Right ventricle myocardium inferior (tissue), 1 donor: ENCODE results near the gene JAKMIP2. TPM values are rescaled to one million over a fixed set of nuclear protein-coding genes. Genes with fewer than 3 reads are reported as not detected.

ENCODE experiments used
- ATAC-seq: fragments of 200-7000 bp; cut with Tn5 transposase; one replicate; pipeline ENCODE4 v1.9.1; 2020; ENCODE audit warnings: mild to moderate bottlenecking, moderate library complexity
- DNase-seq: peaks from one replicate; pipeline ENCODE4 v3.0.0; 2021; ENCODE audit errors: missing footprints
- intact Hi-C: fragments of 100-400 bp; cut with DNase I; formaldehyde crosslinking; loops from one replicate; pipeline ENCODE4 v1.11.0; 2022
- total RNA-seq: library from RNA; stranded (reverse); fragmentation: NEBNext Ultra II Directional; extraction: Animal tissue kit (Norgen Biotek cat#: 25700); gene quantifications from one replicate; pipeline ENCODE4 v1.2.1, GENCODE V29; 2021
- donor health status: DM: no; HTN: yes; CAD: no; lungs with severe emphysema.

Gene JAKMIP2
- total RNA-seq, 1 donor from 2014 or later: 0.16 TPM

DNA sequence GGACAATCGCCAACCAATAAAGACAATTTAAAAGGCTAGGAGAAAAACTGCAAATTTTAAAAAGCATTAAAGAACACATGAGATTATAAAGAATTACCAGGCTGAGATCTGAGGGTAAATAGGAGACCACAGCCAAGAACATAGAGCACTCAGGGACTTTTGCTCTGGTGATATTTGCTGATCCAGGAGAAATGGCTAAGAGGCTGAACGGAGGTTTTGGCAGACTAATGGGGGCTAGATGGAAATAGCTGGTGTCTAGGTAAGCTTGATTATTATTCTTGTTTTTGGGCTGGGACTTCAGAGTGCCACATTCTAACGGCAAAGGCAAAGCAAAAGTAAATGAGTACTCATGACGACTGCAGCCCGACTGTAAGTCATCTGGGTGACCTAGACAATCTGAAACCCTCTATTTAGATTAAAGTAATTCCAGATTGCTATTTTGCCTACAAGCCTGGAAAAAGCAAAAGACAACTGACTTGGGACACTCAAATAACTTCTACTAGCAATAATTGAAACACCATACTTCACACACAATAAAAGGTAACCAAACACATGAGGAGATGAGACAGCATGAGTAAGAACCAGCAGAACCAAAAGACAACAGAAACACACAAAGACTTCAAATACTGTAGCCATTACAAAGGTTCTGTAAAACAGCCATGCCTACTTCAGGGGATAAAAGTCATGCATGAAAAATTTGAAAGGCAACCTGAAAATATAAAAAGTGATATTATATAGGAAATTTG, 68.8 kb downstream of the JAKMIP2 start:
- DNase-seq (no peak), ATAC-seq (no peak)
- intact Hi-C loops: no loop called here

DNA sequence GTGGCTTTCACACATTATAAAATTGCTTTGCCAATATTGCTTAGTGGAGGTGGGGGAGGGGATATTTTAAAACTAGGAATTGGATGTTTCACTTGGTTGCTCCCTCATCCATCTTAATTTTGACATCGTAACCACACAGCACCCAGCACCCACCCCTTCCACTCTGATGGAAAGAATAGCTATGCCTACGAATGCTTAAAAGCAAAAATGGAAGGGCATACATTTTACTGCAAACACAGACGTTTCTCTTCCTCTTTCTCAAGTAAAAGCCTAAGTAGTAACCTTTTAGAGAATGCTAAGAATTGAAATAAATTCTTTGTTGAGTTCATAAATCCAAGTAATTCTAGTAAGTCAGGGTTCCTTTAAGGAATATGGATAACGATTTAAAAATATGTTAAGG, 69.9 kb downstream of the JAKMIP2 start:
- ATAC-seq: no peak
- intact Hi-C loops: no loop called here
- no peak for DNase-seq

GRCh38 chr5:147712019-147712418, 70.5 kb downstream of the JAKMIP2 start:
- no peak for DNase-seq
- no peak for ATAC-seq
- intact Hi-C loops: no loop called here

DNA sequence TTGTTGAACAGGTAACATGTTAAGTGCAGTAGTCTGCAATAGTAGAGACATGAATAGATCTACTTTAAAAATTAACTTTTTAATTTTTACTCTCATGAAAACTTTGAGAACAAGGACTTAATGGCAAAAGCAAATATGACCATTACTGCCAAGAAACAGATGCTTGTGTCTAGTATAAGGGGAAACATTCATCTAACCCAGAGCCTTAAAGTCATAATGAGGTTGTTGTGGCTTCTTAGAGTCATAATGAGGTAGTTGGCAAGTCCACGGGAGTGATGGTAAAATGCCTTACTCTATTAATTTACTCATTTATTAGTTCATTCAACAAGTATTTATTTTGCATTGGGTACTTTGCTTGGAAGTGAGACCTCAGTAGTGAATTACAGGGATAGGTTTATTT, 71.5 kb downstream of the JAKMIP2 start:
- intact Hi-C loops: no loop called here
- ATAC-seq: no peak
- DNase-seq: no peak

GRCh38 chr5:147708708-147709107, 73.8 kb downstream of the JAKMIP2 start:
- ATAC-seq (no peak), DNase-seq (no peak)
- intact Hi-C loops: no loop called here

GRCh38 chr5:147704544-147704943, 78.0 kb downstream of the JAKMIP2 start:
- intact Hi-C loops: no loop called here
- DNase-seq: no peak
- no peak for ATAC-seq

GRCh38 chr5:147701468-147701867, 81.1 kb downstream of the JAKMIP2 start:
- intact Hi-C loops: no loop called here
- ATAC-seq (no peak), DNase-seq (no peak)

DNA sequence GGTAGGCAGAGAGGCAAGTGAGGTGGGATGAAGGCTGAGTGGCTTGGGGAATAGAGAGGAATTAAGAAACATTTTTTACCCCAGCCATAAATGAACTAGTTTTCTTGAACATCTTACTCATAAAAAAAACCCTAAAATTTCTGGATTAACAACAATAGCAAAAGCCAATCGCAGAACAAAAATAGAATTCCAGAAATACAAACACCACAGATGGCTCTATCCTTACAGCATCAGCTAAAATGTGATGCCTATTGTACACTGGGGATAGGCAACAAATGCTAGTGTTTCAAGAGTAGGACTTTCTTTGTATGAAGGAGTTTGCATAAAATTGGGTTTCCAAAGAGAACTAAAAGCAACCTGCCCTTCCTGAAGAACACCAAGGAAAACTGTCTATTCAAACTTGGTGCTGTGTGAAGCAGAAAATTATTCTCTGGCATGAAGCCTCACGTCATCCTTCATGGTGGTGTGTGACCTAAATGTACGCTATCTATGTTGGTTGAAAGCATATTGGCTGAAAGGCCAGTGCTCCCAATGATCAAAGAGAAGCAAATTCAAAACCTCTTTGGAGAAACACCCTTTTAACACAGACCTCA, 82.9 kb downstream of the JAKMIP2 start:
- no peak for ATAC-seq
- intact Hi-C loops: no loop called here
- DNase-seq: no peak

GRCh38 chr5:147697380-147697779, 85.1 kb downstream of the JAKMIP2 start:
- intact Hi-C loops: no loop called here
- DNase-seq (no peak), ATAC-seq (no peak)

DNA sequence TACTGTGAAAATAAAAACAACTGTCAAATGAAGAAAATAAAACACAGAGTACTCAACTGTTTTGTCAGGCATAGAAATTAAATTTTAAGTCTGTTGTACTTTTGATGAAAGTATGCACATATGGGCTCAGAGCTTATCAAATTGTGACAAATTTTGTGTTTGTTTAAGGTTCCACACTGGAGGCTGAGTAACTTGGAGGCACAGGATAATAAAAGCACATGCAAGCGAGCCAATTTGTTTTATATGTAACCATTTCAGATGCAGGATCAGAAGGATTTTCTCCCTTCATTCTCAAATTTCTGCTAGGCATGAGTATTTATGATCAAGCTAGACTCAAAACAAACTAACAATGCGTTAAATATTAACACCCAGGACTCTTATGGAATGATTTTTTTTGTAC, 87.8 kb downstream of the JAKMIP2 start:
- ATAC-seq: no peak
- no peak for DNase-seq
- intact Hi-C loops: no loop called here

DNA sequence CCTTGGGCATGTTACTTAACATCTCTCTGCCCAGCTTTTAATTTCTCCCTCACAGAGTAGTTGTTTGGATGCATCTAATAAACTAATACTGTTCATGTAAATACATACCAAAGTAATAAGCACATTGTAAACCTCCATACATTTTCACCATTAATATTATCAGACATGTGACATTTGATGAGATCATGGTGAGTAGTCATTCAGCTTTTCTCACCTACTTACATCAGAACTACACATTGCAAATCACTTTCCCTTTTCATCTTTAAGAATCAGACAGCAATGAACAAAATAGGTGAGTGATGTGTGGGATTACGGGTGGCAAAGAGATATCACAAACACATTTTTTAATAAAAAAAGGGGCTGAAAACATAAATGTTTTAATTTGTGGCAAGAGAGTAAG, 89.3 kb downstream of the JAKMIP2 start:
- ATAC-seq: no peak
- DNase-seq: no peak
- intact Hi-C loops: no loop called here

DNA sequence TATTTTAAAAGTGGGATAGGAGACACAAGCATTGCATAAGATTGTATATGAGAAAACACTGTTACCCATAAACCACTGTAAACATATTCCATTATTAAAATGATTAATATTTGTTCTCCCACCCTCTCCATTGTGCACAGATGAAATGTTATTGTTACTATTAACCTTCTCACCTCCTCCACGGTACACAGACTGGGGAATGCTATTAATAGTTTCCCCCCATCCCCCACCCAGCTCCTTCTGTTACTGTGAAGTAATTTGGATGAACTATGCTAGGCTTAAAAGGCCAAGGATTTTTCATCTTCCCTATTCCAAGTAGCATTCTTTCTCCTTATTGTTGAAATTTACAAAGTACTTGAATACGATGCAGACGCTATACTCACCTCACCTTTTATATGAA, 91.4 kb downstream of the JAKMIP2 start:
- DNase-seq (no peak), ATAC-seq (no peak)
- intact Hi-C loops: no loop called here

DNA sequence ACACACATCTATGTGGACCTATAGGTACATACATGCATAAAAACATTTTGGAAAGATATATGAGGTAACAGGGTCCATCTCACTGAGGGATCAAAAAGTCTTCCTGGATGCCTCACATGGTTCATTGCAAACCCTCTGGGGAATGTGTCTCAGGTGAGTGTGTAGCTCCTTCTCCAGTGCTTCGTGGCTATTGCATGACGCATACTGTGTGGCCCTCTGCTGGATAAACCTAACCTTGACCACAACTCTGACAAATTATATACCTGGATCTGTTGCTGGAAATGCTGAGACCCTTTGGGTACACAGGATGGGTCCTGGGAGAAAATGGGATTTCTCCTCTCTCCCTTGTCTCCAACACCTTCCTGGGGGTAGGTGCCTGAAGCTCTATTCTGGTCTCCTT, 91.9 kb downstream of the JAKMIP2 start:
- no peak for ATAC-seq
- no peak for DNase-seq
- intact Hi-C loops: no loop called here

- ATAC-seq: no peak
- intact Hi-C loops: no loop called here
These were observed 93.1 kb downstream of the JAKMIP2 start for GRCh38 chr5:147689426-147689825.

DNA sequence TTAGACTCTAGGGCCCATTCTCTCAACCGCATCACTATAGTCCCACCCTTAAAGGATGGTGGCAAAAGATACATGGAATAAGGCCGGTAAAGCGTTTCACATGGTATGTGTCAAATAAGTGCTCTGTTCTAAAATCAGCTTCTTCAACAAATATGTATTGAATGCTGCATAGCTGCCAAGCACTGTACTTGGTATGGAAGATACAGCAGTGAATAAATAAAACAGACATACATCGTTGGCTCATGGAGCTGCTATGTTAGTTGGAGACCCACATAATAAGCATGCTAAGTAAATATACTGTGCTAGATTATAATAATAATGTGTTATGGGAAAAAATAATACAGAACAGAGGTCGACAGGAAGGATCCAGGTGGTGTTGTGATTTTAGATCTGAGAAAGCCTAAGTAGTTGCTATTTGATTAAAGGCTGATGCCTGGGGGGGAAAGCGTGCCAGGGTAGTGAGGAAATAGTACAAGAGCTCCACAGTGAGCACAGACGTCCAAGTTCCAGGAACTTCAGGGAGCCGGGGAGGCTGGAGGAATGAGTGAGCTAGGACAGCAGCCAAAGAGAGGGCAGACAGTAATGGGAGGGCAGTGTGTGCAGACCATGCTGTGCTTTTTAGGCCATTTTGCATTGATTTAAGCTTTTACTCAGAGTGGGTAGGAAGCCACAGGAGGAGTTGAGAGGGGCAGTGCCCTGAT, 93.7 kb downstream of the JAKMIP2 start:
- intact Hi-C loops: no loop called here
- peak; percentile 39 for ATAC-seq
- DNase-seq: no peak

More at GRCh38 chr5:147689426-147689825, 93.1 kb downstream of the JAKMIP2 start:
- DNase-seq: no peak

- ATAC-seq: no peak
- intact Hi-C loops: no loop called here
- DNase-seq: no peak
These were observed 95.4 kb downstream of the JAKMIP2 start for GRCh38 chr5:147687118-147687517.

GRCh38 chr5:147686421-147686820, 96.1 kb downstream of the JAKMIP2 start:
- intact Hi-C loops: no loop called here
- DNase-seq: no peak
- ATAC-seq: no peak

DNA sequence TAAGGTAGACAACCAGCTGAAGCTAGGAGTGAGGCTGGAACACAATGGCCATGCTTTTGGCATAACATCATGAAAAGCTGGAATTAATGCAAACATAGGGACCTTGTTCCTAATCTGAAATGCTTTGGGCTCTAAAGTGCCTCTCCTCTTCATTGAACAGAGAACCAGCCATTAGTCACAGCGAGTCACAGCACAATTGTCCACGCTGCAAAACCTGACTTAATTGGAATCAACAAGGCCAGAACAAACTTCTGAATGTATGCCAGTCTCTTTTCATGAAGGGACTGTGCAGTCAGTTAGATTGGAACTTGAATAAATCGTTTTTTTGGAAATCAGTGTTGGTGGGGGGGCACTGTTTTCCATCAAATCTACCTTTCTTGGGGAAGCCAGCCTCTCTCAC, 96.5 kb downstream of the JAKMIP2 start:
- DNase-seq (no peak), ATAC-seq (no peak)
- intact Hi-C loops: no loop called here

DNA sequence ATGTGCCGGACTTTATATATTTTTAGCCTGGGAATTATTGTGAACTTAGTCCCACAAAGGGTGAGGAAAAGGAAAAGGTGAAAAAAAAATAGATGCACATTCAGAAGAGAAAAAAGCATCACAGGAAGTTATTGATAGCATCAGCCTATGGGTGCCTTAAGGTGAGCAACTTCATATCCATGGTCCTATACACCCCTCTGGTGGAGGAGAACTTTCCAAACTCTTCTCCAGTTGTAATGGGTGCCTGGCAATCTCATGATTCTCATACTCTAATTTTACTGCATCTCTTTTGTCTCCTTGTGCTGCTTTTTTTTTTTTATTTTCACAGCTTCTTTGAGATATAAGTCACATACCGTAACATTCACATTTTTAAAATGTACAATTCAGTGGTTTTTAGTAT, 107.4 kb downstream of the JAKMIP2 start:
- DNase-seq (no peak), ATAC-seq (no peak)
- intact Hi-C loops: no loop called here

- no peak for ATAC-seq
- intact Hi-C loops: no loop called here
- no peak for DNase-seq
These were observed 108.1 kb downstream of the JAKMIP2 start for GRCh38 chr5:147674411-147674810.
